Measurements from ENCODE around the gene VTI1B. TPM values are rescaled to one million over a fixed set of nuclear protein-coding genes. Genes with fewer than 3 reads are reported as not detected.
A peak's percentile ranks its signal among the peaks of the same experiment; 100 is the strongest.
"Not testable (repeated sequence)": the region's sequence is repeated elsewhere in the genome, so short reads cannot be mapped to it uniquely, and the experiment has no call there.

VTI1B gene
- total RNA-seq = 37.7 and 46.0 TPM in 2 replicates

GRCh38 chr14:67674480-67675218, at the start of gene VTI1B:
TSS of gene VTI1B (minus strand) at chr14:67674632. CDS start at chr14:67674489, 143 bp downstream.
- DNase-seq (ENCODE audit: low read depth in 2 of 2) = peak; percentile 80 to 86

GRCh38 chr14:67722293-67722692, 47.9 kb upstream of the VTI1B start:
- no peak for DNase-seq (ENCODE audit: low read depth in 2 of 2)

GRCh38 chr14:67721875-67722274, 47.4 kb upstream of the VTI1B start:
- no peak for DNase-seq (ENCODE audit: low read depth in 2 of 2)

- no peak for DNase-seq (ENCODE audit: low read depth in 2 of 2)
Measured at GRCh38 chr14:67719866-67720265, 45.4 kb upstream of the VTI1B start.

- DNase-seq (ENCODE audit: low read depth in 2 of 2) = not testable (repeated sequence)
Measured at GRCh38 chr14:67719385-67719784, 45.0 kb upstream of the VTI1B start.

- DNase-seq (ENCODE audit: low read depth in 2 of 2) = no peak
Measured at GRCh38 chr14:67718265-67718664, 43.8 kb upstream of the VTI1B start.

GRCh38 chr14:67717048-67717447, 42.6 kb upstream of the VTI1B start:
- no peak for DNase-seq (ENCODE audit: low read depth in 2 of 2)

- DNase-seq (ENCODE audit: low read depth in 2 of 2) = no peak
Measured at GRCh38 chr14:67710209-67710608, 35.8 kb upstream of the VTI1B start.

GRCh38 chr14:67709796-67710195, 35.4 kb upstream of the VTI1B start:
- not testable (repeated sequence) for DNase-seq (ENCODE audit: low read depth in 2 of 2)

- DNase-seq (ENCODE audit: low read depth in 2 of 2) = not testable (repeated sequence)
Measured at GRCh38 chr14:67709346-67709745, 34.9 kb upstream of the VTI1B start.

GRCh38 chr14:67705211-67705610, 30.8 kb upstream of the VTI1B start:
- no peak for DNase-seq (ENCODE audit: low read depth in 2 of 2)

GRCh38 chr14:67704484-67705089, 30.2 kb upstream of the VTI1B start:
- peak; percentile 63 to 71 for DNase-seq (ENCODE audit: low read depth in 2 of 2)

GRCh38 chr14:67703997-67704396, 29.6 kb upstream of the VTI1B start:
- no peak for DNase-seq (ENCODE audit: low read depth in 2 of 2)

- not testable (repeated sequence) for DNase-seq (ENCODE audit: low read depth in 2 of 2)
Measured at GRCh38 chr14:67701492-67701891, 27.1 kb upstream of the VTI1B start, which contains the start of gene RDH12. TSS of gene RDH12 (plus strand) at chr14:67701886. CDS start at chr14:67722643, 20,757 bp downstream.

GRCh38 chr14:67698179-67698578, 23.7 kb upstream of the VTI1B start:
- no peak for DNase-seq (ENCODE audit: low read depth in 2 of 2)

- no peak for DNase-seq (ENCODE audit: low read depth in 2 of 2)
Measured at GRCh38 chr14:67697006-67697405, 22.6 kb upstream of the VTI1B start.

- DNase-seq (ENCODE audit: low read depth in 2 of 2) = peak; percentile 90 to 91
Measured at GRCh38 chr14:67695394-67695949, 21.0 kb upstream of the VTI1B start, which contains the start of gene RDH11. TSS of gene RDH11 (minus strand) at chr14:67695764. CDS start at chr14:67695703, 61 bp downstream.

GRCh38 chr14:67694791-67695393, 20.5 kb upstream of the VTI1B start:
- DNase-seq (ENCODE audit: low read depth in 2 of 2) = peak; percentile 88 to 94

GRCh38 chr14:67690011-67690410, 15.6 kb upstream of the VTI1B start:
- no peak for DNase-seq (ENCODE audit: low read depth in 2 of 2)

GRCh38 chr14:67683842-67684241, 9.4 kb upstream of the VTI1B start:
- DNase-seq (ENCODE audit: low read depth in 2 of 2) = no peak

GRCh38 chr14:67680941-67681340, 6.5 kb upstream of the VTI1B start:
- DNase-seq (ENCODE audit: low read depth in 2 of 2) = no peak

- peak in 1 of 2 donors; percentile 89 for DNase-seq (ENCODE audit: low read depth in 2 of 2)
Measured at GRCh38 chr14:67680121-67680602, 5.7 kb upstream of the VTI1B start.

All from lung microvascular endothelial cell (primary cell).